DLD1 (cell line): ENCODE measurements around the gene RPS21.

ENCODE experiments used
- in situ Hi-C: cut with HindIII; loops from 2 replicates; pipeline ENCODE4 v1.10.0; 2017; ENCODE audit warnings: low sequenced_read_pairs

The RPS21 gene

DNA sequence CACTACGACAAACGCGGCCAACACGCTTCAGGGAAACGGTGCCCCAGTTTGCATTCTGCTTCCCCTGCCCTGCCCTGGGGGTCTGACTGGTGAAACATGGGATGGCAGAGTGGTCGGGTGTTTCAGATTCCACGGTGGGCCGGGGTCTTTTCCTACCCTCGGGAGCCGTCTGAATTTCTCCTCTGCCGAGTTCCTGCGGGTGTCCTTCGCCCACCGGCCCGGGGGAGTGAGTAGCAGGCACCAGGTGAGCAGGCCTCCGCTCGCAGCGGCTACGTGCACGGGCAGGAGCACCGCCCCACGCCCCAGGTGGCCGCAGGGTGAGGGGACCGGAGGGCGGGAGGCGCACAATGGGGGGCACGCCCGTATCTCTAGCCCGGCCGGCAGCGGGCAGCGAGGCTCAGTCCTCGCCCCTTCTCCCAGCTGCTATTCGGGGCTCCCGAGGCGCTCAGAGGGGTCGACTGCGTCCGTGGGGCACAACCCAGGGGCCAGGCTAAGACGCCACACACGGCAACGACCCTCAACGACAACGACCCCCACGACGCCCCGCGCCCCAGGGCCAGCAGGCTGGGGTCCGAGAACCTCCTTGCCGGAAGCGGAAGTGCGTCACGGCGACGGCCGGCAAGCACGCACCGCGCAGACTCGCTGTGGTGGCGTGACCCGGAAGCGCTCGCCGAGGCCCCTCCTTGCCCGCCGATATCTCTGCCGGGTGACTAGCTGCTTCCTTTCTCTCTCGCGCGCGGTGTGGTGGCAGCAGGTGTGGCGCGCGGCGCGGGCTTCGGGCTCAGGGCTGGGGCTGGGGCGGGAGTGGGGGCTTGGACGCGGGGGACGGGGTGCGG is at the start of gene RPS21:
TSS of gene RPS21 (plus strand) at position 721 of the 836 bp plus-strand sequence. CDS start 236 bp downstream, outside the sequence.
- in situ Hi-C loops, result loop anchor here (25.0 kb wide), 1 partner anchor 99 kb away; no protein-coding TSS in a partner anchor

DNA sequence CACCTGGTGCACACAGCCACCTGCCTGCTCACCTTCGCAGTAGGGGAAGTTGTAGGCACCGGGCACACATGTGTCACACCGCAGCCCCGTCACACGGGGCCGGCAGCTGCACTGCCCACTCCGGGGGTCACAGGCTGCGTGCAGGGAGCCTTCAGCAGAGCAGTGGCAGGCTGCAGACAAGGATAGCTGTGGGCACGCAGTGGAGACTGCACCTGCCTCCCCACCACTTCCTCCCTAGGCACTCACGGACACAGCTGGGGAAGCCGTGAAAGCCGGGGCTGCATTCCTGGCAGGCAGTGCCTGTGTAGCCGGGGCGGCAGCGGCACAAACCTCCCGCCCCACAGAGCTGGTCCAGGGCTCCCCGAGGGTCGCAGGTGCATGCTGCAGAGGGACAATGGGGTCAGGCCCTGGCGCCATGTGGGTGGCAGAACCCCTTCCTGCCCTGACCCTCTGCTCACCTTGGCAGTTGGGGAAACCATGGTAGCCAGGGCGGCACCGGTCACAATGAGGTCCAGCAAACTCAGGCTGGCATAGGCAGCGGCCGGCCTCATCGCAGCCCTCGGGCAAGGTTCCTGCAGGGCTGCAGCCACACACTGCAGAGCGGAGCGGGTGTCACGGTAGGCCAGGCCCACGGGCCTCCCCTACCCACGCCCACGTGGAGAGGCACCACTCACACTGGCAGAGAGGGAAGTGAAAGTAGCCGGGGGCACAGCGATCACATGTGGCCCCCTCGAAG is 49.2 kb upstream of the RPS21 start:
- in situ Hi-C loops, result no loop called here

DNA sequence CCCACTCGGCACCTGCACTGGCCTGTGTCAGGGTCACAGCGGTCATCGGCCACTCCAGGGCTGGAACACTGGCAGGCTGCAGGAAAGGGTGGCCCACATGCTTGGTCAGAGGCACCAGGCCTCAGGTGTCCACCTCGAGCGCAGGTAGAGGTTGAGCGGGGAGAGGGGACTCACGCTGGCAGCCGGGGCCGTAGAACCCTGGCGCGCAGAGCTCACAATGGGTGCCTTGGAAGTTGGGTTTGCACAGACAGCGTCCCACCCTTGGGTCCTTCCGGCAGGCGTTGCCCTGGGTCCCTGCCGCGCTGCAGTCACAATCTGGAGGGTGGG is 48.6 kb upstream of the RPS21 start:
- in situ Hi-C loops, result no loop called here

DNA sequence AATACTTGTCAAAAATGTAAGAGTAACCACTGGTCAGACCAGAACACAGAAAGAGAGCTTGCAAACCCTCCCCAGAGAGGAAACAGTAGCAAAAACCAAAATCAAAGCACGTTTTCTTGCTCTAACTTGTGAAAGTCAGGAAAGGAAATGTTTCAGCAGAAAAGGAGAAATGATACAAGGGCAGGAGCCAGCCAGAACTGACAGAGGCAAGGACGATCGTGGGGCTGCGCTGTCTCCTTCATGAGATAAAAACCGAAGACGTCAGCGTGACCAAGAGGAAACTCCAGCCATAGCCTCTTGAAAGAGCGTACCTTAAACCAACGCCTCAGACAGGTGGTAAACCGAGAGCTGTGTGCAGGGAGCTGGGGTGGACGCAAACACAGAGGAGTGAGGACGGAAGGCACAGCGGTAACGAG is 47.2 kb upstream of the RPS21 start:
- in situ Hi-C loops, result no loop called here

DNA sequence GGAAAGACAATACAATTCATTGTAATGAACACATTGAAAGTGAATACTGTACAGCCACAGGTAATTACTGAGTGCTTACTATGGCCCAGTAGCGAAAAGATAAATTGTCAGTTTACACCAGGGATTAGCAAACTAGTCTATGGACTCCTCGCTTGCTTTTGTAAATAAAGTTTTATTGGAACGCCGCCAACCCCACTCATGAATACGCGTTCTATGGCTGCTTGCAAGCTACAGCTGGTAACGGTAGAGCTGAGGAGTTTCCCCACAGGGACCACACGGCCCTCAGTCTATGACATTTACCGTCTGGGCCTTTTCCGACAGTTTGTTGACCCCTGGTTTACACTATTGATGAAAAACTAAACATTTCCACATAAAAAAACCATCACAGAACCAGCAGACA is 44.0 kb upstream of the RPS21 start:
- in situ Hi-C loops, result no loop called here

DNA sequence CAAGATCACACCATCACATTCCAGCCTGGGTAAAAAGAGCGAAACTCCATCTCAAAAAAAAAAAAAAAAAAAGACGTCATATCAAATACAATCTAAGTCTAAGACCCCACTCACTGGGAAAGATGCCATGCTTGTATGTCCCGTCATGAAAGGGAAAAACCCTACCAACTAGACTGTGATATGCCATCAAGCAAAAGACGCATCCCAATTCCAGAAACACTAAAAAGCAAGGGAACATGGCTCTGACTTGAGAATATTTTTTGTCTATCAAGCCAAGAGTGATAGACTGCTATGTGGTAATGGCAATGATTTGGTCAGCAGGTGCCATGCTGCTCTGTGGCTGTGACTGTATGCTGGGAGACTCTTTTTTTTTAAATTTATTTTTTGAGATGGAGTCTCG is 42.8 kb upstream of the RPS21 start:
- in situ Hi-C loops, result no loop called here

DNA sequence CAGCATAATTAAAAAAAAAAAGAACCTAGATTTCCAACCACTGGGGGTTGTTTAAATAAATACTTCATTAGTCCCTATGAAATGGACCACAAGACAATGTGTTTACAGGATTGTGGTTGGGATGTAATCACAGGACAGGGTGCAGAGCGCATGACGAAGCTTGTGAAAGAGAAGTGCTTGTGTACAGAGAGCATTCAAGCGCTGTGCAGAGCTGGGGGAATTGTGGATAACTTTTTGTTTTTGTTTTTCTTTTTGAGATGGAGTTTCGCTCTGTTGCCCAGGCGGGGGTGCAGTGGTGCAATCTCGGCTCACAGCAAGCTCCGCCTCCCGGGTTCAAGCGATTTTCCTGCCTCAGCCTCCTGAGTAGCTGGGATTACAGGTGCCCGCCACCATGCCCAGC is 42.1 kb upstream of the RPS21 start:
- in situ Hi-C loops, result no loop called here

DNA sequence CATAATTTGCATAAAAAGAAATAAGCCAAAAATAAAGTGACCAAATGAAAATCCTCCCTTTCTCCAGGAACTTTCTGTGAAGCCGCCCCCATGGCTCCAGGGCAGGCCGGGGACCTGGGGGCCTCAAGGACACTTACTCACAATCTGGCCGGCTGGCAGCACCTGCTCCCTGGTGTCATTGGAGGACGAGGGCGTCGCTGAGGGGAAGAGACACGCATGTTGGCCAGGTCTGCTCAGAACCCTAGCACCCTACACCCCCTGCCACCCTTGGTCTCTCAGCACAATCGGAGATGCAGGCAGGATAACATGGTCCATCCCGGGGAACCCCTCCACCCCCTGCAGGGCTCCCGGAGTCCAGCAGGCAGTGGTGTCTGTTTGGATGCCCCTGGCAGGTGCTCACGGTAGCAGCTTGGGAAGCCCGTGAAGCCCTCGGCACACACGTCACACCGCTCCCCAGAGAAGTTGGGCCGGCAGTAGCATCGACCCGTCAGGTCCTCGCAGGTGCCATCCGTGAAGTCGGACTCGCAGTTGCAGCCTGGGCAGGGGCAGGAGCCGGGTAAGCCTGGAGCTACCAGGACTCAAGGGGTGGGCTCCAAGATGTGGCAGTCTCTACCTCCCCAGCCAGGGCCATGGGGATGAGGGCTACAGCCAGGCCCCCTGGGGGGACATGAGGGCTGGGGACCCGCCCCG is 41.1 kb upstream of the RPS21 start:
- in situ Hi-C loops, result no loop called here

DNA sequence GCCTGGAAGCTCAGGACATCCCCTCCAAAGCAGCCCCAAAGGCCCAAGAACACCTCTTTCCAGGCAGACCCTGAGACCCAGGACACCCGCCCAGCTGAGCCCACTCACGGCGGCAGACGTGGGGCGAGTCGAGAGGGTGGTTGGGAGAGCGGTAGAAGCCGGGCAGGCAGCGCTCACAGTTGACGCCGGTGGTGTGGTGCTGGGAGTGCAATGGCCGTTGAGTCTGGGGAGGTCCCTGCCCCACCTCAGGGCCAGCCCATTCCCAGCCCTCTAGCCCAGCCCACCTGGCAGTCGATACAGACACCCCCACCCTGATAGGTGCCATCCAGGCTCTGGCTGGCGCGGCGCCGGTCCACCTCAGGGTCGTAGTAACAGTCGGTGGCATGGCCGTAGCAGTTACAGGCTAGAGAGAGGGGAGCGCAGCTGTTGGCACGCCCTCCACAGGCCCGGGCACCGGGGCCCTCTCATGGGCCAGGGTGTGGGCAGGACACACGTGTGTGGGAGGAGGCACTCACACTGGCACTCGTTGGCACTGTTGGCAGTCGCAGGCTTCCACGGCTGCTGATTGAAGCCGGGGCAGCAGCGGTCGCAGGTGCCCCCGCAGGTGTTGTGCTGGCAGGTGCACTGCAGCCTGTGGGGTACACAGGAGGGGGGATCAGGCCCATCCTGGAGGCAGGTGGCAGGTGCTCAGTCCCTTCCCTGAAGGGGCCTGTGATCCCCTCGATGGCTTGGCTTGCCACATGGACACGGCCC is 40.3 kb upstream of the RPS21 start:
- in situ Hi-C loops, result no loop called here

DNA sequence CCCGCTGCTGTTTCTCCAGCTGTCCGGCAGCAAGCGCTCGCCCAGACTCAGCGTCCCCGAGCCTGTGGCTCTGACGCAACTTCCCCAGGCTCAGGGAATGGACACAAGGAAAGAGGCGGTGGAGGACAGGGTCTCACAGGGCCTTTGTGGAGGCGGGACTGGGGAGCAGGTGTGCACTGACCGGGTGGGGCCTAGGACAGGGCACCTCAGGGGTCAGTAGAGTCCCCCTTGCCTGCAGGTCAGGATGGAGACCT is 39.8 kb upstream of the RPS21 start:
- in situ Hi-C loops, result no loop called here

DNA sequence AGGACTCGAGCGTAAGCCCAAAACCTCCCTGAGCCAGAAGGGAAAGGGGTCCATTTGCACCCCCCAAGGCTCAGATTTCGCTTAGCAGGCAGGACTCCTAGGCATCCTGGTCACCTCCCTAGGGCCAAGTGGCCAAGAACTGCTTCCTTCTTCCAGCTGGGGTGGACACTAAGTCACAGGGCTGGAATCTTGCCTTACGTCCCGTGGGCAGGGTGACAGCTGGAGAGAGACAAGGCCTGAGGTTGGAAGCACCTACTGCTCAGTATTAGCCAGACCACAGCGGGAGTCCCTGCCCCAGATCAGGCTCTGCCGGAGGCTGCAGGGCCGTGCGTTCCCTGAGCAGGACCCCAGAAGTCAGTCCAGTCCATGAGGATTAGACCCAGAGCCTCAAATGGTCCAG is 39.5 kb upstream of the RPS21 start:
- in situ Hi-C loops, result no loop called here

DNA sequence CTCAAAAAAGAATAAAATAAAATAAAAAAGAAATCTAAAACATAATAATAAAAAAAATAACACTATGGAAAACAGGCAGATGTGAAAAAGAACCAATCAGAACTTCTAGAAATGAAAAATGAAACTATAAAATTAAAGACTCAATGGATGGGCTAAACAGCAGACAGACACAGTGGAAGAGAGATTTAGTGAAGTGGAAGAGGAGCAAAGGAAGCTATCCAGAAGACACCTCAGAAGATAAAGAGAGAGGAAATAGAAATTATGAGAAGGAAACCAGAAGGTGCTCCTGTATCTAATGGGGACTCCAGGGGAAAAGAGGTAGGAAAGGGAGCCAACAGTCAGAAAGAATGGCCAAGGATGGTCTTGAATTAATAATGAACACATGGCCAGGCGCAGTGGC is 38.3 kb upstream of the RPS21 start:
- in situ Hi-C loops, result no loop called here

DNA sequence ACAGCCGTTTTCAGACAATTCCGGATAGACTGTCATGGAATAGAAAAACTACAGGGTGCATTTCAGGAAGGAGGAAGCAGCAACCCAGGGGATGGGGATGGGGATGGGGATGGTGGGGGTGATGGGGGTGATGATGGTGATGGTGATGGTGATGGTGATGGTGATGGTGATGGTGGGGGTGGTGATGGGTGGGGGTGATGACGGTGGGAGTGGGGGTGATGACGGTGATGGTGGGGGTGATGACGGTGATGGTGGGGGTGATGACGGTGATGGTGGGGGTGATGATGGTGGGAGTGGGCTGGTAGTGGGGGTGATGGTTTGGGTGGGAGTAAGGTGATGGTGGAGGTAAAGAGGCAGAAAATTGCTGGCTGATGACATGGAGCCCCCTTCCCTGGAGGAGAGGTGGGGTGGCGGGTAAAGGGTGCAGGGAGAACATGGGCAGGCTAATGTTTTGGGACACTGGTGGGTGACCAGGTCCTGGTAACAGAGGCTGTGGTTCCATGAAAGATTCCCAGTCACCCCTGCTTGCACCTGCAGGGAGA is 37.3 kb upstream of the RPS21 start:
- in situ Hi-C loops, result no loop called here

DNA sequence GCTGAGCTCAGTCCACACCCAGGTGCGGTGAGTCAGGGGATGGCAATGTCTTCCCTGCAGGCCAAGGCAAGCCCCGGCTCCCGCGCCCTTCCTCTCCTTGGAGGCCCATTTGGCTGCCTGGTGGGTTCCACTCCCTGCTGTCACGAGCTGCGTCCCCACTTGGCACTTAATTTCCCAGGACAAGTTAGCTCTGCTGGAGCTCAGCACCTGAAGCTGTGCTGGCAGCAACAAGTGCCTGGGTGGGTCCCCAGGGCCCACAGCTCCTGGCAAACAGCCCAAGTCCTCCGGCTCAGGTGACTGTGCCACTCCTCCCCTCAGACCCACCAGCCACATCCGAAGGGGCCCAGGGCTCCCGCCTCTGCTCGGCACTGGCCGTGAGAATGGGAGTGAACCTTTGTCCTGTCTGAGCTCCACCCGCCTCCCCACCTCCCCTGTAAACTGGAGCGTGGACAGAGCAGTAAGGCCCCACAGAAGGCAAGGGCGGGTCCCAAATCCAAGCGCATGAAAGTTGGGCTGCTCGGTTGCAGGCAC is 36.7 kb upstream of the RPS21 start:
- in situ Hi-C loops, result no loop called here

DNA sequence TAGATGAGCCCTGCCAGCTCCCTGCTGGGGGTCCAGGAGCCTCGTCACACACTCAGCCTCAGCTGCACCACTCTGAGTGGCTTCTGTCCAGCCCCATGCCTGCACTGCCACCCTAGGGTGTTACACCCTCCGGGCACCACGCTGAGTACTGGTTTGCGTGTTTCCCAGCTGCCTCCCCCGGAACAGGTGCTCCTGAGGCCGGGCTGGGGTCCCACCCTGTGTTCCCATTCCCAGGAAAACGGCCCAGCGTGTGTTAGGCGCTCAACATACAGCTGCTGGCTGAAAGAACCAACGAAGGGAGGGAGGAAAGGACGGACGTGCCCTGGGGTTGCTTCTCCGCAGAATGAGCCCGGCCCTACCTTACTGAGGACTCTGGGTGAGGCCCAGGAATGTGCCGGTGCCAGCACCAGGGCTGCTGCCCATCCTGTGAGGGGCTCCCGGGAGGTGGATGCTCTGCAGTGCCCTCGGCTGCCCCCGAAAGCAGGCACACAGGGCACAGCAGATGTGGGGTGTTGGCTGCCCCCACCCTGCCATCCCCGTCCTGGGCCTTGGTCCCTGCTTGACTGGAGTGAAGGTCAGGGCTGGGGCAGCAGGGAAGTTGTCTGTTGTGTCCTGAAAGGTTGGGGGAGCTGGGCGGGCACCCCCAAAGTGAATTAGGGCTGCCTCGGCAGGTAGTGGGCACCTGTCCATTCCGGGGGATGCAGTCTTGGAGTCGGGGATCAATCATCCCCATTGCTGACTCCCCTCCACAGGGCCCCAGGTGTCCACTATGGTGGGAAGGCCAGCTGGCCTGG is 36.1 kb upstream of the RPS21 start:
- in situ Hi-C loops, result no loop called here

DNA sequence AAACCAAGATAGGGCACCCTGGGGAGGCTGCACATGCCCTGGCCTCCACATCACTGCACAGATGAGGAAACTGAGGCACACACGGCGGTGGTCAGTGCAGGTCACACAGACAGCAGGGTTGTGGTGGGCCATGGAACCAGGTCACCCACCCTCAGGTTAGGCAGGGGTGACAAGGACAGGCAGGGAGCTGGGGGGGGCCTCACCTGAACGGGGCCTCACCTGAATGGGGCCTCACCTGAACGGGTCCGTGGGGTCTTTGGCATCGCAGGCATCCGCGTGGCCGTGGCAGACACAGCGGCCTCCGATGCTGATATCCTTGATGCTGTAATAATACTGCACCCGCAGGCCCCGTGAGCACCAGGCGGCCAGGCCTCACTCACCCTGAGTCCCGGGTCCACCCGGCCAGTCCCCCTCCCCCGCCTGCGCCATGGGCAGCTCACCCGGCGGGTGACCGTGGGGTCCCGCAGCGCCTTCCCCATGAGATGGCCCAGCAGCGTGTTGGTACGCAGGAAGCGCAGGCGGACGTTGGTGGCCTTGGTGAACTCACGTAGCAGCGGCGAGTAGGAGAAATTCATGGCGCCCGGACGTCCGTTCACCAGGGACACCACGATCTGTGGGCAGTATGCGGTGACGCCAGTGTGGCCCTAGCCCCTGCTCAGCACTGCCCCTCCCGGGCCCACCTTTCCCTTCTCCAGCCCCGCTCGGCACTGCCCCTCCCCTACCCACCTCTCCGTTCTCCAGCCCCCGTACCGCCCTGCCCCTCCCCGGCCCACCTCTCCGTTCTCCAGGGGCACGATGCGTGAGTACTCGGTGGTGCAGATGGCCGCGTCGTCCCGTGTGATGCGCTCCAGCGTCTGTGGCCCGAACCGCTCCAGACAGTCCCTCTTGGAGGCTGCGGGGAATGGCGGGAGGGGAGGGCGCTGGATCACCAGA is 35.2 kb upstream of the RPS21 start:
- in situ Hi-C loops, result no loop called here

DNA sequence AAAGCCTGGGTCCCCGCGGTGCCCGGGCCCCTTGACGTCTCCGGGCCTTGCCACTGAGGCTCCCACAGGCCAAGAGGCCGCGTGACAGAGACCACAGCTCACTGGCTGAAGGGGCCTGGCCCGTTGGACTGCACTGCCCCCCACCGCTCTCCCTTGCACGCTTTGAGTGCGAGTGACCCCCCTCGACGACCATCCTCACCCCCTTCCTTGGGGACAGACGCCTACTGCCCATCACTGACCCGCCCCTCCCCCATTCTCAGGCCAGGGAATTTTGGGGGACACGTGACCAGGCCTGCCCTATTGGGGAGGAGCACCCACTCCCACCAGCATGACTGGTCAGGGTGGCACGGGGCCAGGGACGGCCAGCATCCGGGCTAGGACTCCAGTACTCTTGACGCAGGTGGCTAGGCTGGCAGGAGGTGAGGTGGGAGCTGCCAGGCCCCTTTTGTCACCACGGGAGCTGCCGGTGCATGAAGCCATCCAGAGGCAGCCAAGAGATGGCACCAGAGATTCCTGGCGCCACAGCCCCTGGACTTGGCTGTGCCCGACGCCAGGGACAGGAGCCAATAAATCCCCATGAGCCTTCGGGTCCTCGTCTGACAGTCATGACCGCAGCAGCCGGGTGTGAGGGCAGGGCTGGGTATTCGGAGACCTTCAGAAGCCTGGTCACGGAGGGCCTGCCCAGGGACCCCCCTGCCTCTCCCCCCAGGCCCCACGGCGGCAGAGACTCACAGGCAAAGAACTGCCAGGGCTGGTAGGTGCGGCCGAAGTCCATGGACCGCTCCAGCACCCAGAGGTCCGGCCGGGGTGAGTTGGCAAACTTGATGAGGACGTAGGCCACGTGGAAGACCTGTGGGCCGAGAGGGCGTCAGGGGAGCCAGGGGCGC is 34.3 kb upstream of the RPS21 start:
- in situ Hi-C loops, result no loop called here
